ENCODE data around the gene HSPB9.

The HSPB9 gene, protein sequence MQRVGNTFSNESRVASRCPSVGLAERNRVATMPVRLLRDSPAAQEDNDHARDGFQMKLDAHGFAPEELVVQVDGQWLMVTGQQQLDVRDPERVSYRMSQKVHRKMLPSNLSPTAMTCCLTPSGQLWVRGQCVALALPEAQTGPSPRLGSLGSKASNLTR

DNA sequence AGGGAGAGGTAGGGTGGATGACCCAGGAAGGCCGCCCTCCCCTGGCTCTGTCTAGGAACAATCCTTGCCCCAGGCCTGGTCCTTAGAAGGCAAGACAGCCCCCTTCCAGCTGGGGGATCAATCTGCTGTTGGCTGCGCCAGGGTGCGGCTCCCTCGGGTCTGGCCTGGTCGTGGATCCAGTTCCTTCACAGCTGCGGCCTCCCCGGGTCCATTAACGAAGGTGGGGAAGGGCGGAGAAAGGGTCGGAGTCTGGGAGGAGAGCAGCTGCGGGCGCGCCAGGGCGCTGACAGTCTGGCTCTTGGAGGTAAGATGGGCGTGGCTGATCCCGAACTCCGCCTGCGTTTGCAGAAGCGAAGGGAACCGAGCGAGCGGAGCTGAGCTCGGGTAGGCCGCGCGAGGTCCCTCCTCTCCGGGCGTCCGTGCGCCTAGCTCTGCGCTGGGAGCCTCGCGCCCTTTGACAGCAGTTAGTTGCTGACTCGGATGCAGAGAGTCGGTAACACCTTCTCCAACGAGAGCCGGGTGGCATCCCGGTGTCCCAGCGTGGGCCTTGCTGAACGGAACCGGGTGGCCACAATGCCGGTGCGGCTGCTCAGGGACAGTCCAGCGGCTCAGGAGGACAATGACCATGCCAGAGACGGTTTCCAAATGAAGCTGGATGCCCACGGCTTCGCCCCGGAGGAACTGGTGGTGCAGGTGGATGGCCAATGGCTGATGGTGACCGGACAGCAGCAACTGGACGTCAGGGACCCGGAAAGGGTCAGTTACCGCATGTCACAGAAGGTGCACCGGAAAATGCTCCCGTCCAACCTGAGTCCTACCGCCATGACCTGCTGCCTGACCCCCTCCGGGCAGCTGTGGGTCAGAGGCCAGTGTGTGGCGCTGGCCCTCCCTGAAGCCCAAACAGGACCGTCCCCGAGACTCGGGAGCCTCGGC, at the start of gene HSPB9:
TSS of gene HSPB9 (plus strand) at position 434 of the 933 bp plus-strand sequence. CDS start at position 481, 47 bp downstream.
- DNase-seq (ENCODE audit: extremely low read depth, low read depth): no peak
- TF ChIP-seq, protein P1, sequence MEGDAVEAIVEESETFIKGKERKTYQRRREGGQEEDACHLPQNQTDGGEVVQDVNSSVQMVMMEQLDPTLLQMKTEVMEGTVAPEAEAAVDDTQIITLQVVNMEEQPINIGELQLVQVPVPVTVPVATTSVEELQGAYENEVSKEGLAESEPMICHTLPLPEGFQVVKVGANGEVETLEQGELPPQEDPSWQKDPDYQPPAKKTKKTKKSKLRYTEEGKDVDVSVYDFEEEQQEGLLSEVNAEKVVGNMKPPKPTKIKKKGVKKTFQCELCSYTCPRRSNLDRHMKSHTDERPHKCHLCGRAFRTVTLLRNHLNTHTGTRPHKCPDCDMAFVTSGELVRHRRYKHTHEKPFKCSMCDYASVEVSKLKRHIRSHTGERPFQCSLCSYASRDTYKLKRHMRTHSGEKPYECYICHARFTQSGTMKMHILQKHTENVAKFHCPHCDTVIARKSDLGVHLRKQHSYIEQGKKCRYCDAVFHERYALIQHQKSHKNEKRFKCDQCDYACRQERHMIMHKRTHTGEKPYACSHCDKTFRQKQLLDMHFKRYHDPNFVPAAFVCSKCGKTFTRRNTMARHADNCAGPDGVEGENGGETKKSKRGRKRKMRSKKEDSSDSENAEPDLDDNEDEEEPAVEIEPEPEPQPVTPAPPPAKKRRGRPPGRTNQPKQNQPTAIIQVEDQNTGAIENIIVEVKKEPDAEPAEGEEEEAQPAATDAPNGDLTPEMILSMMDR (IDR thresholded peaks at IDR 0.05; ENCODE audit: low read depth, low read length): no peak

DNA sequence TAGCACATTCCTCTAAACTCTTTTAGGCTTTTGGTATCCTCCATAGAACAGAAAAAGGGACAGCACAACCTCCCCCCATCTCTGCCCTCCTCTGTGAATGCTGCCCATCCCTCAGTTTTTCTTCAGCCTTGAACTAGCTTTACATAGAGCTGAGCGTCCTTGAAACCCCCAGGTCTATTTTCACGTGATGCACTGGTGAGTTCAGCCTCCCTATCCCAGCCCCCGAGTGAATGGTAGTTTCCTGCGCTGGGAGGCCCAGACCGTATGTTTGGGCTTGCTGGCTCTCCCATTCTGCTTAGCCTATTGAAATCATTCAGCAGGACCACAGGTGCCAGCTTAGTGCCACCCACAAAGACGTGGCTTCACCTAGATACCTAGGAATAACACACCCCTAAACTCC, 46.8 kb upstream of the HSPB9 start:
- no peak for DNase-seq (ENCODE audit: extremely low read depth, low read depth)
- TF ChIP-seq, protein P1 (IDR thresholded peaks at IDR 0.05; ENCODE audit: low read depth, low read length): no peak

DNA sequence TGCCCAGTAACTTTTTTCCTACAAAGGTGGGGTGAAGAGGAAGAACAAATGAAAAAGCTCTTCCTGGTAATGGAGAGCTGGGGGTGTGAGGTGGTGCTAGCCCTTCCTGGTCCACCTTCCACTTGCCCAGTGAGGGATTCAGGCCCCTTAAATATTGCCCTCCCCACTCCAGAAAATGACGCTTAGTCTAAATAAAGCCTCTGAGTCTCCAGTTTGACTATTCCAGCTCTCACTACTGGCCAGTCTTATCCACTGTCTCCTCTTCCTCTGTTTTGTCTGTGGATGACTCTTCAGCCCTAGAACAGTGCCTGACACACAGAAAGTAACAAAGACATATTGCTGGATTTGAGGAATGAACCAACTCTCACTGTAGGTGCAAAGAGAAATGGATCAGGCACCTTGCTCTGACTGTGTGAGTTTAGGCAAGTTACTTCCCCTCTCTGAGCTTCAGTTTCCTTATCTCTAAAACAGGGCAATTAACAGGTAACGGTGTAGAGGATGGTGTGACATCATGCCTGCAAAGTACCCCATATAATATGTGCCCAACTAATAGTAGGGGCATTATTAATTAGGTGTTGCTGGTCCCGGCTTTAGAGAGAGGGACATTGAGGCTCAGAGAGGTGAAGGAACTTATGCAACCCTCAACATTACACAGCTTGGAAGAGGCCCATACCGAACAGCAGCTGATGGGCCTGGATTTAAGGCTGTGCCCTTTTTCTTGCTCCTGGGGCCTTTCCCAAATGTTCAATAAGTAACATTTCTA, 45.6 kb upstream of the HSPB9 start:
- TF ChIP-seq, protein P1 (IDR thresholded peaks at IDR 0.05; ENCODE audit: low read depth, low read length): no peak

DNA sequence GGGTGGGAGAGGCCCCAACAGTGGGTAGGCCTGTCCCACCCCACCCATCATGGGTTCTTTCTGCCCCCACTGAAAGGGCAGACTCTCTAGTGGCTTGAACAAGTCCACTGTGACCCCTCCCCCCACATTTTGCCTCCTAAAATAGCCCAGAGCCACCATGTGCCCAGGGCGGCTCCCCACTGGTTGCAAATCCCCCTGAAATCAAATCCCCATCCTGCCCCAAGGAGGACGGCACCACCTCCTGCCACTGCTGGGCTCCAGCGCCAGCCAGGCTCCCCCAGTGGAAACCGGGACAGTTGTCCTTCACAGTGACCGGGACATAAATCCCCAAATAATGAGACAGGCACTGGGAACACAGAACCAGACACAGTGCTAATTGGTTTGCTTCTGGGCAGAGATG, 44.8 kb upstream of the HSPB9 start:
- TF ChIP-seq, protein P1 (IDR thresholded peaks at IDR 0.05; ENCODE audit: low read depth, low read length): no peak
- no peak for DNase-seq (ENCODE audit: extremely low read depth, low read depth)

More for the DNA sequence above, 45.6 kb upstream of the HSPB9 start:
- no peak for DNase-seq (ENCODE audit: extremely low read depth, low read depth)

DNA sequence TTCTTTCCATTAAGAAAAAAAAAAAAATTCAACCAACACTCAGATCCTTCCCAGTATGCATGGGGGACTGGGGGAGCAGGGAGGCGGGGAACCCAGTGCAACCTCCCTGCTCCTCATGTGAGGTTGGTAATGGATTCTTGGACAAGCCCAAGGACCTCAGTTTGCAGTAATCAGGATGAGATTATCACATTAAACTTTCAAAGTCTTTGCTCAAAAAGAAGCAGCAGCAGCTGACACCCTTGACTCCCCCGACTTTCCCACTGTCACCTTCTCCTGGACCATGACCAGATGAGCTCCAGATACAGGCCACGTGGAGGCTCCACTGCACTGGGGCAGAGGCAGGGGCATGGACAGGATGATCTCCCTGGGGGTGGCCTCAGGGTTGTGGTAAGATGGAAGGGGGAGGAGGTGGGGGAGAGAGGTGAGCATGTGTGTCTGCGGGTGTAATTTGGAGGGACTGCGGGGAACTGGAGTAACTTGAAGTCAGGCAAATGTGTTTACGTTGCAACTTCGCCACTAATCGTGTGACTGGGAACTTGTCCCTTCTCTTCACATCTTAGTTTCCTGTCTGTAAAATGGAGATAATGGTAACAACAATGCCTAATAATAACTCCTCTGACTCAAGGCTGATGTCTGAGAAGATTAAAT, 44.1 kb upstream of the HSPB9 start:
- no peak for DNase-seq (ENCODE audit: extremely low read depth, low read depth)
- TF ChIP-seq, protein P1 (IDR thresholded peaks at IDR 0.05; ENCODE audit: low read depth, low read length): no peak

DNA sequence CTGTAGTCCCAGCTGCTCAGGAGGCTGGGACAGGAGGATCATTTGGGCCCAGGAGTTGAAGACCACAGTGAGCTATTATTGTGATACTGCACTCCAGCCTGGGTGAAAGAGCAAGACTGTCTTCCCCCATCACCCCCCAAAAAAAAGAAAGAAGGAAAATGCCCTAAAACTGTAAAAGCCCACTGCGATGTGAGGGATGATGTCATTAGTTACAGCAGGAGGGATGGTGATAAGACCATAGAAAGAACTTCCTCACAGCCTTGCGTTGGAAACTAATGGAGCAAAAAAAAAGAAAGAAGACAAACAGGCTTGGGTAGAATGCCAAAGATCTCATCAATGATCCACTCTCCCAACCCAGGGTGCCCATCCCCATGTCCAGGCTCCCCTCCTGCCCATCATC, 43.1 kb upstream of the HSPB9 start:
- TF ChIP-seq, protein P1 (IDR thresholded peaks at IDR 0.05; ENCODE audit: low read depth, low read length): no peak
- DNase-seq (ENCODE audit: extremely low read depth, low read depth): no peak

Measured in AG09319 (cell line).